Measurements from ENCODE around the gene FLCN. TPM values are rescaled to one million over a fixed set of nuclear protein-coding genes. Genes with fewer than 3 reads are reported as not detected.

FLCN gene
- total RNA-seq, 2 donors from 2014 or later: 34.2 to 36.7 TPM

DNA sequence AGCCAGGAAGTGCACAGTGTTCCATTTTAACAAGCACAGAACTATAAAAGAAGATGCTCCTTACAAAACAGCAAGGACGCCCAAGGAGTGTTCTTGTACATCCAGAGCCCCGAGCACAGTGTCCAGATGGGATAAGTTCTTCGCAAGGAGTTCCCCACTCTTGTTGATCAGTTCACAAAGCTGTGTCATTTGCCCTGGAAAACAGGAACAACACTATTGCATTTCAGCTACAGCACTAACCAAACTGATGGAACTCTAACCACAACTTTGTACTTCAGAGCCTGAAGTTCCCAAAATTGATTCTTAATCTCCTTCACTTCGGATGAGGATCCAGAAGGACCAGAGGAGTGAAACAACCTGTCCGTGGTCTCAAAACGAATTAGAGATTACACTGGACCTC, 39.0 kb upstream of the FLCN start:
- no peaks in the 10 kb centered on the region for H3K27me3 ChIP-seq
- intact Hi-C loops (cut with DNase I): no loop called here
- no peak overlapping the region for H3K4me3 ChIP-seq
- no peaks in the 10 kb centered on the region for H3K9me3 ChIP-seq
- peaks cover 12% of the 10 kb centered on the region for H3K4me1 ChIP-seq
- no peaks in the 10 kb centered on the region for H3K36me3 ChIP-seq
- no peak overlapping the region for H3K9ac ChIP-seq (ENCODE audit: low read depth in 2 of 2, low read length in 2 of 2)
- DNase-seq: no peak
- no peak overlapping the region for H3K27ac ChIP-seq
- TF ChIP-seq CTCF (IDR thresholded peaks at IDR 0.05): no peak

GRCh38 chr17:17269926-17270773, 33.2 kb upstream of the FLCN start:
- intact Hi-C loops (cut with DNase I): no loop called here
- no peak for DNase-seq
- H3K27ac ChIP-seq: no peak overlapping the region
- peak; percentile 11 for TF ChIP-seq CTCF (IDR thresholded peaks at IDR 0.05)
- no peaks in the 10 kb centered on the region for H3K4me1 ChIP-seq
- peaks cover 3% of the 10 kb centered on the region for H3K36me3 ChIP-seq
- no peaks in the 10 kb centered on the region for H3K27me3 ChIP-seq
- H3K9ac ChIP-seq (ENCODE audit: low read depth in 2 of 2, low read length in 2 of 2): no peak overlapping the region
- no peaks in the 10 kb centered on the region for H3K9me3 ChIP-seq
- H3K4me3 ChIP-seq: no peak overlapping the region

- intact Hi-C loops (cut with DNase I): no loop called here
- TF ChIP-seq CTCF (IDR thresholded peaks at IDR 0.05): no peak
- DNase-seq: no peak
Measured at GRCh38 chr17:17264430-17264829, 27.5 kb upstream of the FLCN start.

DNA sequence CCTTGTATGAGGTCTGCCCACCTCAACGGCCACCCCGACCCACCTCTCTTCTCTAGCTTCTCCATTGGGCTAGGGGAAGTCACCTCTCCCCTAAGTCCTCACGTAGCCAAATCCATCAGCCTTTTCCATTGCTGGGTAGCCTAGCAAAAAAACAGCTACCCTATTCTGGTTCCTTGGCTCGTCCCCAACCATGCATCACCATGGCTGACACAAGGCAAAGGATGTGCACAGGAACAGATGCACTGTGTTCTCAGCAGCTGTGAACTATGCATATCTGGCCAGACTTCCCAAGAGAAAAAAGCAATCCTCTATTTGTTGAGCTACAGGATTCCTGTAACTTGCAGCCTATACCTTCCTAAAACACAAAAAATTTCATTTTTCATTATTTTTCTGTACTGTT, 22.0 kb upstream of the FLCN start:
- no peaks in the 10 kb centered on the region for H3K9me3 ChIP-seq
- H3K4me1 ChIP-seq: no peaks in the 10 kb centered on the region
- intact Hi-C loops (cut with DNase I): no loop called here
- H3K36me3 ChIP-seq: peaks cover 18% of the 10 kb centered on the region
- DNase-seq: no peak
- no peak for TF ChIP-seq CTCF (IDR thresholded peaks at IDR 0.05)
- no peak overlapping the region for H3K9ac ChIP-seq (ENCODE audit: low read depth in 2 of 2, low read length in 2 of 2)
- no peak overlapping the region for H3K27ac ChIP-seq
- no peaks in the 10 kb centered on the region for H3K27me3 ChIP-seq
- no peak overlapping the region for H3K4me3 ChIP-seq

More at GRCh38 chr17:17264430-17264829, 27.5 kb upstream of the FLCN start:
- H3K36me3 ChIP-seq: peaks cover 16% of the 10 kb centered on the region
- no peak overlapping the region for H3K4me3 ChIP-seq
- no peak overlapping the region for H3K27ac ChIP-seq
- no peaks in the 10 kb centered on the region for H3K27me3 ChIP-seq
- H3K9ac ChIP-seq (ENCODE audit: low read depth in 2 of 2, low read length in 2 of 2): no peak overlapping the region
- no peaks in the 10 kb centered on the region for H3K9me3 ChIP-seq
- H3K4me1 ChIP-seq: no peaks in the 10 kb centered on the region

GRCh38 chr17:17258011-17258410, 21.0 kb upstream of the FLCN start:
- H3K4me1 ChIP-seq: no peaks in the 10 kb centered on the region
- no peaks in the 10 kb centered on the region for H3K27me3 ChIP-seq
- H3K9ac ChIP-seq (ENCODE audit: low read depth in 2 of 2, low read length in 2 of 2): no peak overlapping the region
- no peak for DNase-seq
- no peak overlapping the region for H3K27ac ChIP-seq
- no peaks in the 10 kb centered on the region for H3K9me3 ChIP-seq
- H3K36me3 ChIP-seq: peaks cover 18% of the 10 kb centered on the region
- no peak for TF ChIP-seq CTCF (IDR thresholded peaks at IDR 0.05)
- H3K4me3 ChIP-seq: no peak overlapping the region
- intact Hi-C loops (cut with DNase I): no loop called here
